T-helper 17 cell (primary cell): ENCODE measurements around the gene NUBP1. TPM values are rescaled to one million over a fixed set of nuclear protein-coding genes. Genes with fewer than 3 reads are reported as not detected.
"Not testable (repeated sequence)": the region's sequence is repeated elsewhere in the genome, so short reads cannot be mapped to it uniquely, and the experiment has no call there.

Source experiments
- ATAC-seq: fragments of 150-1000 bp; cut with Tn5 transposase; 2 replicates; pipeline ENCODE4 v1.10.0; 2021; ENCODE audit warnings: mild to moderate bottlenecking, moderate library complexity
- DNase-seq, 3 donors: peaks; one replicate each; pipeline versions ENCODE4 v3.0.0 to v3.0.0-alpha.2; 2020 to 2021
- H3K9me3 ChIP-seq: one replicate; pipeline ENCODE4 v1.7.0; 2013; ENCODE audit warnings: low read length, mild to moderate bottlenecking; ENCODE audit not compliant: control insufficient read depth, poor library complexity, severe bottlenecking
- H3K27ac Mint-ChIP-seq: one replicate; pipeline ENCODE4 v1.8.0; 2022; ENCODE audit warnings: mild to moderate bottlenecking, moderate library complexity, mixed read lengths
- H3K27me3 Mint-ChIP-seq: one replicate; pipeline ENCODE4 v1.8.0; 2022; ENCODE audit warnings: mixed read lengths
- H3K36me3 Mint-ChIP-seq: one replicate; pipeline ENCODE4 v1.8.0; 2022; ENCODE audit warnings: low read depth, mixed read lengths
- H3K4me1 Mint-ChIP-seq: one replicate; pipeline ENCODE4 v1.8.0; 2022; ENCODE audit warnings: mild to moderate bottlenecking, mixed read lengths
- H3K4me3 Mint-ChIP-seq: one replicate; pipeline ENCODE4 v1.8.0; 2022; ENCODE audit warnings: mild to moderate bottlenecking, moderate library complexity, mixed read lengths
- total RNA-seq, 4 donors: library from RNA in 2 of 4; stranded (reverse) in 2 of 4; gene quantifications; one replicate each; pipeline ENCODE4 v1.2.3 and lab custom pipeline; 2022 to 2026

Gene NUBP1
- total RNA-seq, 2 donors from 2014 or later, result 19.2 to 21.0 TPM

GRCh38 chr16:10760858-10761257 lies 17.2 kb downstream of the NUBP1 start:
- peaks cover 15% of the 10 kb centered on the region for H3K36me3 Mint-ChIP-seq
- ATAC-seq, result no peak
- H3K4me3 Mint-ChIP-seq, result no peak overlapping the region
- peak overlapping the region; percentile 66 for H3K27ac Mint-ChIP-seq
- H3K4me1 Mint-ChIP-seq, result peaks cover 2% of the 10 kb centered on the region
- H3K9me3 ChIP-seq, result no peaks in the 10 kb centered on the region
- H3K27me3 Mint-ChIP-seq, result no peaks in the 10 kb centered on the region
- DNase-seq, result no peak

- peaks cover 15% of the 10 kb centered on the region for H3K36me3 Mint-ChIP-seq
Observed at GRCh38 chr16:10761373-10761772, 17.7 kb downstream of the NUBP1 start.

GRCh38 chr16:10762336-10763016 lies 18.8 kb downstream of the NUBP1 start:
- DNase-seq (no peak), ATAC-seq (no peak)
- H3K27me3 Mint-ChIP-seq, result no peaks in the 10 kb centered on the region
- peaks cover 15% of the 10 kb centered on the region for H3K36me3 Mint-ChIP-seq
- no peak overlapping the region for H3K4me3 Mint-ChIP-seq
- peaks cover 6% of the 10 kb centered on the region for H3K4me1 Mint-ChIP-seq
- H3K27ac Mint-ChIP-seq, result no peak overlapping the region
- H3K9me3 ChIP-seq, result no peaks in the 10 kb centered on the region

More at GRCh38 chr16:10761373-10761772, 17.7 kb downstream of the NUBP1 start:
- ATAC-seq (no peak), DNase-seq (no peak)
- Mint-ChIP-seq H3K4me3 (no peak overlapping the region), H3K4me1 (peaks cover 6% of the 10 kb centered on the region), H3K27me3 (no peaks in the 10 kb centered on the region), H3K27ac (peak overlapping the region; percentile 66)
- no peaks in the 10 kb centered on the region for H3K9me3 ChIP-seq

GRCh38 chr16:10763456-10763855 lies 19.8 kb downstream of the NUBP1 start:
- Mint-ChIP-seq H3K27ac (no peak overlapping the region), H3K36me3 (peaks cover 15% of the 10 kb centered on the region), H3K4me3 (no peak overlapping the region)

GRCh38 chr16:10765772-10766171 lies 22.1 kb downstream of the NUBP1 start:
- no peak overlapping the region for H3K4me3 Mint-ChIP-seq
- DNase-seq (no peak), ATAC-seq (peak; percentile 57)
- H3K27me3 Mint-ChIP-seq, result no peaks in the 10 kb centered on the region
- H3K27ac Mint-ChIP-seq, result no peak overlapping the region
- H3K9me3 ChIP-seq, result no peaks in the 10 kb centered on the region
- H3K36me3 Mint-ChIP-seq, result peaks cover 6% of the 10 kb centered on the region
- H3K4me1 Mint-ChIP-seq, result peaks cover 6% of the 10 kb centered on the region

More at GRCh38 chr16:10763456-10763855, 19.8 kb downstream of the NUBP1 start:
- H3K27me3 Mint-ChIP-seq, result no peaks in the 10 kb centered on the region
- H3K9me3 ChIP-seq, result no peaks in the 10 kb centered on the region
- ATAC-seq, result no peak
- no peak for DNase-seq
- H3K4me1 Mint-ChIP-seq, result peaks cover 6% of the 10 kb centered on the region

GRCh38 chr16:10767127-10767526 lies 23.5 kb downstream of the NUBP1 start:
- Mint-ChIP-seq H3K27me3 (no peaks in the 10 kb centered on the region), H3K4me1 (peaks cover 10% of the 10 kb centered on the region), H3K27ac (no peak overlapping the region), H3K36me3 (peaks cover 2% of the 10 kb centered on the region), H3K4me3 (no peak overlapping the region)
- DNase-seq (no peak), ATAC-seq (no peak)
- no peaks in the 10 kb centered on the region for H3K9me3 ChIP-seq

GRCh38 chr16:10769381-10769780 lies 25.7 kb downstream of the NUBP1 start:
- H3K27me3 Mint-ChIP-seq, result no peaks in the 10 kb centered on the region
- DNase-seq, result no peak
- H3K4me3 Mint-ChIP-seq, result no peak overlapping the region
- no peak overlapping the region for H3K27ac Mint-ChIP-seq
- ATAC-seq, result no peak
- H3K4me1 Mint-ChIP-seq, result peaks cover 10% of the 10 kb centered on the region
- H3K36me3 Mint-ChIP-seq, result peaks cover 2% of the 10 kb centered on the region
- no peaks in the 10 kb centered on the region for H3K9me3 ChIP-seq

- H3K27ac Mint-ChIP-seq, result no peak overlapping the region
- H3K36me3 Mint-ChIP-seq, result no peaks in the 10 kb centered on the region
- ATAC-seq, result no peak
Observed at GRCh38 chr16:10770907-10771306, 27.3 kb downstream of the NUBP1 start.

GRCh38 chr16:10776280-10776679 lies 32.6 kb downstream of the NUBP1 start:
- Mint-ChIP-seq H3K36me3 (no peaks in the 10 kb centered on the region), H3K4me1 (peaks cover 6% of the 10 kb centered on the region), H3K4me3 (no peak overlapping the region), H3K27me3 (peaks cover 18% of the 10 kb centered on the region), H3K27ac (no peak overlapping the region)
- ATAC-seq, result peak; percentile 80
- DNase-seq, result no peak
- no peaks in the 10 kb centered on the region for H3K9me3 ChIP-seq

More at GRCh38 chr16:10770907-10771306, 27.3 kb downstream of the NUBP1 start:
- Mint-ChIP-seq H3K27me3 (no peaks in the 10 kb centered on the region), H3K4me3 (no peak overlapping the region), H3K4me1 (peaks cover 8% of the 10 kb centered on the region)
- no peak for DNase-seq
- H3K9me3 ChIP-seq, result no peaks in the 10 kb centered on the region

- not testable (repeated sequence) for DNase-seq, H3K36me3 Mint-ChIP-seq, H3K4me3 Mint-ChIP-seq, H3K4me1 Mint-ChIP-seq, H3K9me3 ChIP-seq, H3K27ac Mint-ChIP-seq, ATAC-seq
- H3K27me3 Mint-ChIP-seq, result peaks cover 21% of the 10 kb centered on the region
Observed at GRCh38 chr16:10776923-10777322, 33.3 kb downstream of the NUBP1 start.

- H3K4me1 Mint-ChIP-seq, result peaks cover 5% of the 10 kb centered on the region
- DNase-seq (no peak), ATAC-seq (no peak)
- H3K27me3 Mint-ChIP-seq, result peaks cover 24% of the 10 kb centered on the region
- no peaks in the 10 kb centered on the region for H3K9me3 ChIP-seq
- H3K36me3 Mint-ChIP-seq, result no peaks in the 10 kb centered on the region
- H3K4me3 Mint-ChIP-seq, result no peak overlapping the region
- H3K27ac Mint-ChIP-seq, result no peak overlapping the region
Observed at GRCh38 chr16:10777356-10777755, 33.7 kb downstream of the NUBP1 start.

GRCh38 chr16:10779908-10780307 lies 36.3 kb downstream of the NUBP1 start:
- H3K4me3 Mint-ChIP-seq, result not testable (repeated sequence)

GRCh38 chr16:10780628-10781027 lies 37.0 kb downstream of the NUBP1 start:
- H3K4me1 Mint-ChIP-seq, result peaks cover 5% of the 10 kb centered on the region
- H3K4me3 Mint-ChIP-seq, result no peak overlapping the region
- ATAC-seq (no peak), DNase-seq (no peak)
- no peaks in the 10 kb centered on the region for H3K36me3 Mint-ChIP-seq
- no peak overlapping the region for H3K27ac Mint-ChIP-seq
- H3K9me3 ChIP-seq, result no peaks in the 10 kb centered on the region
- H3K27me3 Mint-ChIP-seq, result peaks cover 31% of the 10 kb centered on the region

More at GRCh38 chr16:10779908-10780307, 36.3 kb downstream of the NUBP1 start:
- not testable (repeated sequence) for H3K27ac Mint-ChIP-seq, DNase-seq, H3K4me1 Mint-ChIP-seq, H3K36me3 Mint-ChIP-seq, ATAC-seq, H3K9me3 ChIP-seq
- peaks cover 31% of the 10 kb centered on the region for H3K27me3 Mint-ChIP-seq

- no peaks in the 10 kb centered on the region for H3K36me3 Mint-ChIP-seq
- H3K9me3 ChIP-seq, result no peaks in the 10 kb centered on the region
- ATAC-seq (no peak), DNase-seq (no peak)
- H3K27me3 Mint-ChIP-seq, result peaks cover 31% of the 10 kb centered on the region
- H3K4me1 Mint-ChIP-seq, result no peaks in the 10 kb centered on the region
- no peak overlapping the region for H3K27ac Mint-ChIP-seq
- H3K4me3 Mint-ChIP-seq, result no peak overlapping the region
Observed at GRCh38 chr16:10782628-10783027, 39.0 kb downstream of the NUBP1 start.
